ENCODE measurements around the gene SHANK2. TPM values are rescaled to one million over a fixed set of nuclear protein-coding genes. Genes with fewer than 3 reads are reported as not detected.

Gene SHANK2
- total RNA-seq, 2 donors from 2014 or later = 43.5 to 46.4 TPM

- Histone ChIP-seq H3K4me1 (replicated peaks) (peaks cover 4% of the 10 kb centered on the region), H3K9me3 (no peaks in the 10 kb centered on the region), H3K27ac (peak overlapping the region in 1 of 2 donors; percentile 1), H3K27me3 (replicated peaks; ENCODE audit: insufficient read depth) (no peaks in the 10 kb centered on the region), H3K4me3 (no peak overlapping the region), H3K36me3 (no peaks in the 10 kb centered on the region)
- WGBS = 62% methylated on average over 7 of the region's 7 CpGs
- intact Hi-C loops (cut with DNase I) = no loop called here
- no peak for TF ChIP-seq CTCF (IDR thresholded peaks at IDR 0.05)
- TF ChIP-seq POLR2A (IDR thresholded peaks at IDR 0.05) = no peak
- TF ChIP-seq POLR2AphosphoS5 (IDR thresholded peaks at IDR 0.05) = no peak
- DNase-seq (ENCODE audit: low spot score) = no peak
Measured at GRCh38 chr11:71281831-71282230, 29.5 kb upstream of the SHANK2 start.

DNA sequence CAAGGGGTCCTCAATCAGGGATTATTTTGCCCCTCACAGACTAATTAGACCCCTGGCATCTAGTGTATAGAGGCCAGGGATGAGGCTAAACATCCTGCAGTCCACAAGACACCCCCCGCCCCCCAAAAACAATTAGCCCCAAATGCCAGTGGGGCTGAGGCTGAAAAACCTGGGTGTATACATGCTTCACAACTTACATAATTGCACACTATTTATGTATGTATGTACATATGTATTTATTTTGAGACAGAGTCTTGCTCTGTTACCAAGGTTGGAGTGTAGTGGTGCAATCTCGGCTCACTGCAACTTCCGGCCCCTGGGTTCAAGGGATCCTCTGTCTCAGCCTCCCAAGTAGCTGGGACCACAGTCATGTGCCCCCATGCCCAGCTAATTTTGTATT is 28.8 kb upstream of the SHANK2 start:
- Histone ChIP-seq H3K36me3 (no peaks in the 10 kb centered on the region), H3K27me3 (replicated peaks; ENCODE audit: insufficient read depth) (no peaks in the 10 kb centered on the region), H3K9me3 (no peaks in the 10 kb centered on the region), H3K4me1 (replicated peaks) (no peaks in the 10 kb centered on the region), H3K4me3 (no peak overlapping the region), H3K27ac (no peak overlapping the region)
- intact Hi-C loops (cut with DNase I) = no loop called here
- TF ChIP-seq POLR2AphosphoS5 (IDR thresholded peaks at IDR 0.05) (no peak), CTCF (IDR thresholded peaks at IDR 0.05) (no peak)
- WGBS = 89% methylated on average over 3 of the region's 3 CpGs
- no peak for DNase-seq (ENCODE audit: low spot score)

- 80% methylated on average over 14 of the region's 14 CpGs for WGBS
- H3K27me3 ChIP-seq (replicated peaks; ENCODE audit: insufficient read depth) = no peaks in the 10 kb centered on the region
- no peaks in the 10 kb centered on the region for H3K9me3 ChIP-seq
- H3K4me1 ChIP-seq (replicated peaks) = no peaks in the 10 kb centered on the region
- intact Hi-C loops (cut with DNase I) = no loop called here
- no peaks in the 10 kb centered on the region for H3K36me3 ChIP-seq
- DNase-seq (ENCODE audit: low spot score) = no peak
- H3K27ac ChIP-seq = no peak overlapping the region
- no peak overlapping the region for H3K4me3 ChIP-seq
- TF ChIP-seq POLR2AphosphoS5 (IDR thresholded peaks at IDR 0.05) (no peak), POLR2A (IDR thresholded peaks at IDR 0.05) (no peak), CTCF (IDR thresholded peaks at IDR 0.05) (no peak)
Measured at GRCh38 chr11:71279916-71280645, 27.7 kb upstream of the SHANK2 start.

- no peaks in the 10 kb centered on the region for H3K27me3 ChIP-seq (replicated peaks; ENCODE audit: insufficient read depth)
- no peaks in the 10 kb centered on the region for H3K4me1 ChIP-seq (replicated peaks)
- no peaks in the 10 kb centered on the region for H3K9me3 ChIP-seq
- WGBS = 90% methylated on average over 3 of the region's 3 CpGs
- DNase-seq (ENCODE audit: low spot score) = no peak
- H3K27ac ChIP-seq = no peak overlapping the region
- no peak overlapping the region for H3K4me3 ChIP-seq
- intact Hi-C loops (cut with DNase I) = no loop called here
- no peak for TF ChIP-seq CTCF (IDR thresholded peaks at IDR 0.05)
- TF ChIP-seq POLR2A (IDR thresholded peaks at IDR 0.05) = no peak
- H3K36me3 ChIP-seq = no peaks in the 10 kb centered on the region
Measured at GRCh38 chr11:71272161-71272560, 19.8 kb upstream of the SHANK2 start.

Data from prostate gland (tissue), 2 donors.